Measurements from ENCODE around the gene EIF3K. TPM values are rescaled to one million over a fixed set of nuclear protein-coding genes. Genes with fewer than 3 reads are reported as not detected.

The EIF3K gene
- total and polyA plus RNA-seq, 12 donors = 177 to 537 (median 267) TPM

GRCh38 chr19:38657633-38658222, 38.7 kb downstream of the EIF3K start:
- DNase-seq = peak in 3 of 7 donors; percentile 51 to 60 (median 60)
- Histone ChIP-seq H3K4me1 (replicated peaks in 1 of 2) (peaks cover 90 to 100% of the 10 kb centered on the region in 2 donors), H3K36me3 (replicated peaks in 1 of 2) (no peaks in the 10 kb centered on the region), H3K27me3 (no peaks in the 10 kb centered on the region), H3K4me3 (no peak overlapping the region), H3K9me3 (replicated peaks in 1 of 3) (no peaks in the 10 kb centered on the region), H3K27ac (peak overlapping the region; percentile 66 to 99 (median 95))
- peak in 1 of 2 donors; percentile 18 for TF ChIP-seq POLR2A (IDR thresholded peaks at IDR 0.05)
- TF ChIP-seq CTCF (IDR thresholded peaks at IDR 0.05) = no peak
- 23 to 28% (median 26%) methylated on average over 8 of the region's 8 CpGs for WGBS, 4 donors
- intact Hi-C loops (cut with DNase I) = loop anchor here in 1 of 2 donors (10.0 kb wide), 1 partner anchor 47 kb away; no protein-coding TSS in a partner anchor

- Histone ChIP-seq H3K27me3 (no peaks in the 10 kb centered on the region), H3K9me3 (replicated peaks in 1 of 3) (no peaks in the 10 kb centered on the region), H3K27ac (peak overlapping the region; percentile 66 to 99 (median 95)), H3K4me1 (replicated peaks in 1 of 2) (peaks cover 90 to 100% of the 10 kb centered on the region in 2 donors), H3K4me3 (peak overlapping the region in 1 of 4 donors; percentile 7), H3K36me3 (replicated peaks in 1 of 2) (no peaks in the 10 kb centered on the region)
- TF ChIP-seq CTCF (IDR thresholded peaks at IDR 0.05) (no peak), POLR2A (IDR thresholded peaks at IDR 0.05) (peak in 1 of 2 donors; percentile 82)
- DNase-seq = peak; percentile 70 to 91 (median 85)
- intact Hi-C loops (cut with DNase I) = loop anchor here in 1 of 2 donors (10.0 kb wide), 1 partner anchor 46 kb away; no protein-coding TSS in a partner anchor
- WGBS, 4 donors = 24 to 40% (median 34%) methylated on average over 13 to 15 of the region's 15 CpGs
Measured at GRCh38 chr19:38658462-38659306, 39.7 kb downstream of the EIF3K start.

GRCh38 chr19:38660724-38661123, 41.7 kb downstream of the EIF3K start:
- Histone ChIP-seq H3K27ac (peak overlapping the region in 4 of 5 donors; percentile 95 to 99 (median 96)), H3K36me3 (replicated peaks in 1 of 2) (no peaks in the 10 kb centered on the region), H3K4me3 (no peak overlapping the region), H3K9me3 (replicated peaks in 1 of 3) (no peaks in the 10 kb centered on the region), H3K4me1 (replicated peaks in 1 of 2) (peaks cover 91 to 100% of the 10 kb centered on the region in 2 donors), H3K27me3 (no peaks in the 10 kb centered on the region)
- intact Hi-C loops (cut with DNase I) = no loop called here
- no peak for DNase-seq
- TF ChIP-seq CTCF (IDR thresholded peaks at IDR 0.05) = no peak
- no peak for TF ChIP-seq POLR2A (IDR thresholded peaks at IDR 0.05)
- 86 to 89% (median 87%) methylated on average over 9 of the region's 9 CpGs for WGBS, 4 donors

- no peaks in the 10 kb centered on the region for H3K27me3 ChIP-seq
- no peak for DNase-seq
- intact Hi-C loops (cut with DNase I) = no loop called here
- H3K4me1 ChIP-seq (replicated peaks in 1 of 2) = peaks cover 91 to 100% of the 10 kb centered on the region in 2 donors
- peak overlapping the region in 4 of 5 donors; percentile 95 to 99 (median 96) for H3K27ac ChIP-seq
- 55 to 87% (median 57%) methylated on average over 6 to 7 of the region's 7 CpGs for WGBS, 4 donors
- no peaks in the 10 kb centered on the region for H3K36me3 ChIP-seq (replicated peaks in 1 of 2)
- TF ChIP-seq CTCF (IDR thresholded peaks at IDR 0.05) = no peak
- no peak for TF ChIP-seq POLR2A (IDR thresholded peaks at IDR 0.05)
- H3K9me3 ChIP-seq (replicated peaks in 1 of 3) = no peaks in the 10 kb centered on the region
- H3K4me3 ChIP-seq = no peak overlapping the region
Measured at GRCh38 chr19:38661136-38661535, 42.1 kb downstream of the EIF3K start.

All from adrenal gland (tissue), 12 donors.